B cell (primary cell): ENCODE measurements around the gene PCIF1. TPM values are rescaled to one million over a fixed set of nuclear protein-coding genes. Genes with fewer than 3 reads are reported as not detected.

Experiments
- ATAC-seq: fragments of 200-7000 bp; cut with Tn5 transposase; one replicate; pipeline ENCODE4 v1.10.0; 2021; ENCODE audit warnings: low read depth, mild to moderate bottlenecking, moderate number of reproducible peaks, moderate library complexity
- CTCF ChIA-PET: fragments of 350-600 bp; sonication (Branson Sonifier 250); formaldehyde crosslinking; loops from one replicate; lab custom pipeline; 2021; ENCODE audit warnings: antibody characterized with exemption, inconsistent platforms; lab: Charles Lee
- POLR2A ChIA-PET: fragments of 350-600 bp; sonication (Branson Sonifier 250); formaldehyde crosslinking; loops from one replicate; lab custom pipeline; 2021; ENCODE audit warnings: antibody characterized with exemption; lab: Charles Lee
- DNase-seq: peaks from one replicate; pipeline ENCODE4 v3.0.0; 2013
- H2AFZ ChIP-seq: 2 replicates; pipeline ENCODE4 v1.6.1; 2012; ENCODE audit warnings: mild to moderate bottlenecking, low read depth, low read length; ENCODE audit not compliant: insufficient read depth, poor library complexity, severe bottlenecking
- H3K27ac ChIP-seq, 2 donors: 1 replicate in 1 of 2; 2 replicates in 1 of 2; pipeline ENCODE4 v1.5.1; 2012 to 2013; ENCODE audit warnings: low read length in 2 of 2, mild to moderate bottlenecking in 2 of 2, moderate library complexity in 1 of 2
- H3K27me3 ChIP-seq, 4 experiments: fragments of 200-600 bp in 1 of 4; sonication (generic) in 1 of 4; replicated peaks in 1 of 4; 1 replicate in 2 of 4; 2 replicates in 2 of 4; pipeline versions ENCODE4 v1.6.1 to v1.7.0; 2013 to 2016; ENCODE audit warnings: low read length in 3 of 4, mild to moderate bottlenecking in 2 of 4, mixed read lengths in 1 of 4, moderate library complexity in 1 of 4; ENCODE audit not compliant: insufficient read depth in 4 of 4, control insufficient read depth in 3 of 4; ENCODE audit errors: control extremely low read depth in 1 of 4
- H3K36me3 ChIP-seq, 2 experiments: replicated peaks in 1 of 2; 1 replicate in 1 of 2; 2 replicates in 1 of 2; pipeline versions ENCODE4 v1.6.1 to v1.7.1; 2013; ENCODE audit warnings: low read length in 1 of 2; ENCODE audit not compliant: insufficient read depth in 2 of 2, control insufficient read depth in 1 of 2; ENCODE audit errors: control extremely low read depth in 1 of 2, extremely low read depth in 1 of 2
- H3K4me1 ChIP-seq, 2 donors: fragments of 200-600 bp in 1 of 2; sonication (generic) in 1 of 2; 1 replicate in 1 of 2; 2 replicates in 1 of 2; pipeline versions ENCODE4 v1.5.1 to v1.6.1; 2013 to 2017; ENCODE audit warnings: low read length in 2 of 2; ENCODE audit not compliant: control insufficient read depth in 2 of 2, insufficient read depth in 2 of 2
- H3K4me2 ChIP-seq: replicated peaks from 2 replicates; pipeline ENCODE3; 2012; ENCODE audit warnings: mild to moderate bottlenecking, low read depth, low read length; ENCODE audit not compliant: poor library complexity, severe bottlenecking
- H3K4me3 ChIP-seq, 5 experiments: fragments of 200-600 bp in 1 of 5; sonication (generic) in 1 of 5; 1 replicate in 3 of 5; 2 replicates in 2 of 5; pipeline versions ENCODE4 v1.5.1 to v1.7.0; 2011 to 2016; ENCODE audit warnings: low read length in 4 of 5, mild to moderate bottlenecking in 4 of 5, low read depth in 2 of 5, control low read depth in 1 of 5, moderate library complexity in 1 of 5; ENCODE audit not compliant: insufficient read depth in 1 of 5; ENCODE audit errors: control extremely low read depth in 1 of 5, extremely low read depth in 1 of 5
- H3K79me2 ChIP-seq: fragments of 200-600 bp; sonication (generic); one replicate; pipeline ENCODE4 v1.6.0; 2016; ENCODE audit warnings: low read length; ENCODE audit not compliant: control insufficient read depth, insufficient read depth
- H3K9ac ChIP-seq: fragments of 200-600 bp; sonication (generic); 2 replicates; pipeline ENCODE4 v1.6.1; 2017; ENCODE audit warnings: mild to moderate bottlenecking, low read length, moderate library complexity
- H3K9me3 ChIP-seq, 3 donors: one replicate each; pipeline versions ENCODE4 v1.6.1 to v1.7.1; 2013; ENCODE audit warnings: low read length in 2 of 3; ENCODE audit not compliant: control insufficient read depth in 2 of 3, insufficient read depth in 1 of 3; ENCODE audit errors: control extremely low read depth in 1 of 3
- H4K20me1 ChIP-seq: 2 replicates; pipeline ENCODE4 v1.6.0; 2012; ENCODE audit warnings: mild to moderate bottlenecking, low read length; ENCODE audit not compliant: insufficient read depth, control insufficient read depth, poor library complexity, severe bottlenecking
- H3K27ac Mint-ChIP-seq: one replicate; pipeline ENCODE4 v1.8.0; 2021; ENCODE audit warnings: mixed read lengths
- H3K27me3 Mint-ChIP-seq: one replicate; pipeline ENCODE4 v1.8.0; 2021; ENCODE audit warnings: mixed read lengths
- H3K4me1 Mint-ChIP-seq: one replicate; pipeline ENCODE4 v1.8.0; 2021; ENCODE audit warnings: mixed read lengths
- H3K4me3 Mint-ChIP-seq: one replicate; pipeline ENCODE4 v1.8.0; 2021; ENCODE audit warnings: mixed read lengths
- H3K9me3 Mint-ChIP-seq: one replicate; pipeline ENCODE4 v1.8.0; 2022; ENCODE audit warnings: mixed read lengths; ENCODE audit not compliant: insufficient read depth
- EZH2 ChIP-seq: IDR thresholded peaks from 2 replicates; pipeline ENCODE4 v1.6.1; 2012; ENCODE audit warnings: borderline replicate concordance, low read depth, mild to moderate bottlenecking, moderate library complexity, low read length; ENCODE audit not compliant: insufficient read depth, poor library complexity, severe bottlenecking
- WGBS: methylation state at CpG from one replicate; pipeline ENCODE4 v1.1.5; 2013; ENCODE audit warnings: missing lambda C conversion rate; ENCODE audit not compliant: insufficient coverage; 5-methylcytosine and 5-hydroxymethylcytosine counted together
- intact Hi-C: fragments of 100-400 bp; cut with micrococcal nuclease; formaldehyde crosslinking; loops from one replicate; pipeline ENCODE4 v1.10.0; 2022
- polyA plus RNA-seq: library from polyadenylated mRNA; depleted of rRNA; stranded (reverse); fragments of >200 nt; gene quantifications from 2 replicates; pipeline ENCODE4 v1.2.3, GENCODE V29; 2012
- total RNA-seq, 2 donors: library from RNA; stranded (reverse); fragments of 120-200 nt in 1 of 2; gene quantifications; 1 replicate in 1 of 2; 2 replicates in 1 of 2; pipeline versions ENCODE4 v1.2.3 to v1.2.4, GENCODE V29; 2013 to 2022
- TF ChIP-seq, protein P1 (sequence below): fragments of 200-600 bp; IDR thresholded peaks from one replicate; pipeline ENCODE4 v1.8.0; 2022; ENCODE audit warnings: antibody characterized with exemption, mild to moderate bottlenecking

Gene PCIF1
- total and polyA plus RNA-seq, 2 donors (not counting 1 experiment from before 2014, with no cell fraction given): 74.2 to 79.2 TPM

- Mint-ChIP-seq H3K27me3 (no peaks in the 10 kb centered on the region), H3K9me3 (no peaks in the 10 kb centered on the region), H3K4me3 (no peak overlapping the region), H3K27ac (peak overlapping the region; percentile 37), H3K4me1 (peaks cover 36% of the 10 kb centered on the region)
- no peak overlapping the region for H3K9ac ChIP-seq
- H3K79me2 ChIP-seq: peaks cover 16% of the 10 kb centered on the region
- ATAC-seq (no peak), DNase-seq (no peak)
- no peak overlapping the region for H2AFZ ChIP-seq
- peaks cover 0 to 25% of the 10 kb centered on the region in 2 experiments for H3K36me3 ChIP-seq
- no peak for TF ChIP-seq EZH2
- TF ChIP-seq, protein P1, sequence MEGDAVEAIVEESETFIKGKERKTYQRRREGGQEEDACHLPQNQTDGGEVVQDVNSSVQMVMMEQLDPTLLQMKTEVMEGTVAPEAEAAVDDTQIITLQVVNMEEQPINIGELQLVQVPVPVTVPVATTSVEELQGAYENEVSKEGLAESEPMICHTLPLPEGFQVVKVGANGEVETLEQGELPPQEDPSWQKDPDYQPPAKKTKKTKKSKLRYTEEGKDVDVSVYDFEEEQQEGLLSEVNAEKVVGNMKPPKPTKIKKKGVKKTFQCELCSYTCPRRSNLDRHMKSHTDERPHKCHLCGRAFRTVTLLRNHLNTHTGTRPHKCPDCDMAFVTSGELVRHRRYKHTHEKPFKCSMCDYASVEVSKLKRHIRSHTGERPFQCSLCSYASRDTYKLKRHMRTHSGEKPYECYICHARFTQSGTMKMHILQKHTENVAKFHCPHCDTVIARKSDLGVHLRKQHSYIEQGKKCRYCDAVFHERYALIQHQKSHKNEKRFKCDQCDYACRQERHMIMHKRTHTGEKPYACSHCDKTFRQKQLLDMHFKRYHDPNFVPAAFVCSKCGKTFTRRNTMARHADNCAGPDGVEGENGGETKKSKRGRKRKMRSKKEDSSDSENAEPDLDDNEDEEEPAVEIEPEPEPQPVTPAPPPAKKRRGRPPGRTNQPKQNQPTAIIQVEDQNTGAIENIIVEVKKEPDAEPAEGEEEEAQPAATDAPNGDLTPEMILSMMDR: no peak
- no peak overlapping the region for H3K4me2 ChIP-seq
- intact Hi-C loops: no loop called here
- ChIA-PET POLR2A (interaction anchor here (5.3 kb wide), 1 partner anchor 46 kb away, joined by 41 read pairs; the partner anchor contains the start of gene PCIF1), CTCF (interaction anchor here (0.6 to 1.9 kb wide), 3 partner anchors 21 to 202 kb away, joined by 4 to 8 read pairs (median 8); no protein-coding TSS in a partner anchor)
- H4K20me1 ChIP-seq: no peaks in the 10 kb centered on the region
- no peaks in the 10 kb centered on the region for H3K9me3 ChIP-seq
- no peak overlapping the region for H3K4me3 ChIP-seq
- WGBS: 82% methylated on average over 3 of the region's 3 CpGs
- peaks cover 24 to 29% of the 10 kb centered on the region in 2 donors for H3K4me1 ChIP-seq
- no peak overlapping the region for H3K27ac ChIP-seq
- H3K27me3 ChIP-seq: no peaks in the 10 kb centered on the region
Observed at GRCh38 chr20:45888681-45889080, 45.8 kb upstream of the PCIF1 start.
